ENCODE data around the gene PARVA.

DNA sequence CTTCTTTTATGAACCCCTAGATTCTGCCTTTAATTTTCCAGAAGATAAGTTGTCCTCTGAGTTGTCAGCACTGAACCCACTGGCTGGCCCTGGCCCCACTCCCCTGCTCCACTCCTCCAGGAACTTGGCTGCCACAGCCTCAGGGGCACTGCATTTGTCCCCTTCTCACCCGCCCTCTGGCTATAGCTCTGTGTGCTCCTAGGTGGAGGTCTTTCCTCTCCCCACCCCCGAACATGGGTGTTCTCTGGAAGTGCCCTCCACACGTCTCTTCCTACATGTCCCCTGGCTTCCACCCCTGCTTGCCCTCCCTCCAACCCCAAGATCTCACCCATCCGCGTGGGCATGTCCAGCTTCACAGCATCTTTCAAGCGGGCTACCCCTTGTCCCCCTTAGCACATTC lies 159.2 kb downstream of the PARVA start:
- TF ChIP-seq, protein P1, sequence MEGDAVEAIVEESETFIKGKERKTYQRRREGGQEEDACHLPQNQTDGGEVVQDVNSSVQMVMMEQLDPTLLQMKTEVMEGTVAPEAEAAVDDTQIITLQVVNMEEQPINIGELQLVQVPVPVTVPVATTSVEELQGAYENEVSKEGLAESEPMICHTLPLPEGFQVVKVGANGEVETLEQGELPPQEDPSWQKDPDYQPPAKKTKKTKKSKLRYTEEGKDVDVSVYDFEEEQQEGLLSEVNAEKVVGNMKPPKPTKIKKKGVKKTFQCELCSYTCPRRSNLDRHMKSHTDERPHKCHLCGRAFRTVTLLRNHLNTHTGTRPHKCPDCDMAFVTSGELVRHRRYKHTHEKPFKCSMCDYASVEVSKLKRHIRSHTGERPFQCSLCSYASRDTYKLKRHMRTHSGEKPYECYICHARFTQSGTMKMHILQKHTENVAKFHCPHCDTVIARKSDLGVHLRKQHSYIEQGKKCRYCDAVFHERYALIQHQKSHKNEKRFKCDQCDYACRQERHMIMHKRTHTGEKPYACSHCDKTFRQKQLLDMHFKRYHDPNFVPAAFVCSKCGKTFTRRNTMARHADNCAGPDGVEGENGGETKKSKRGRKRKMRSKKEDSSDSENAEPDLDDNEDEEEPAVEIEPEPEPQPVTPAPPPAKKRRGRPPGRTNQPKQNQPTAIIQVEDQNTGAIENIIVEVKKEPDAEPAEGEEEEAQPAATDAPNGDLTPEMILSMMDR (conservative IDR thresholded peaks at IDR 0.05 in 1 of 2, IDR thresholded peaks at IDR 0.05 in 1 of 2; ENCODE audit: low read depth in 1 of 2, low read length in 2 of 2): no peak
- no peak for TF ChIP-seq EZH2 (IDR thresholded peaks at IDR 0.05; ENCODE audit: low read length, missing control alignments)
